IPS-20b (cell line): ENCODE measurements around the gene MCCC1.
"Not testable (repeated sequence)": the region's sequence is repeated elsewhere in the genome, so short reads cannot be mapped to it uniquely, and the experiment has no call there.

Experiments used
- H3K27ac ChIP-seq: one replicate; pipeline ENCODE4 v1.5.1; 2013; ENCODE audit warnings: low read length
- H3K27me3 ChIP-seq: 2 replicates; pipeline ENCODE4 v1.6.1; 2013; ENCODE audit warnings: mild to moderate bottlenecking, low read length, inconsistent platforms; ENCODE audit not compliant: insufficient read depth
- H3K36me3 ChIP-seq: 2 replicates; pipeline ENCODE4 v1.6.1; 2013; ENCODE audit warnings: low read depth, mild to moderate bottlenecking, inconsistent platforms, low read length, moderate library complexity; ENCODE audit not compliant: insufficient read depth
- H3K4me1 ChIP-seq: 2 replicates; pipeline ENCODE4 v1.6.1; 2013; ENCODE audit warnings: mild to moderate bottlenecking, control low read depth, inconsistent platforms, low read length, moderate library complexity; ENCODE audit not compliant: insufficient read depth
- H3K4me3 ChIP-seq: 2 replicates; pipeline ENCODE4 v1.5.1; 2013; ENCODE audit warnings: mild to moderate bottlenecking, low read length, inconsistent platforms
- H3K9ac ChIP-seq: 2 replicates; pipeline ENCODE4 v1.6.1; 2013; ENCODE audit warnings: low read depth, mild to moderate bottlenecking, inconsistent platforms, low read length, moderate library complexity
- H3K9me3 ChIP-seq: 2 replicates; pipeline ENCODE4 v1.6.1; 2013; ENCODE audit warnings: mild to moderate bottlenecking, low read depth, low read length, inconsistent platforms; ENCODE audit not compliant: insufficient read depth

MCCC1 gene

GRCh38 chr3:183101040-183101439 lies 1.7 kb upstream of the MCCC1 start:
- not testable (repeated sequence) for H3K9ac ChIP-seq, H3K4me1 ChIP-seq, H3K9me3 ChIP-seq, H3K4me3 ChIP-seq, H3K36me3 ChIP-seq, H3K27ac ChIP-seq, H3K27me3 ChIP-seq

- H3K9me3 ChIP-seq: no peaks in the 10 kb centered on the region
- H3K4me1 ChIP-seq: peaks cover 10% of the 10 kb centered on the region
- no peak overlapping the region for H3K27ac ChIP-seq
- no peak overlapping the region for H3K4me3 ChIP-seq
- H3K27me3 ChIP-seq: no peaks in the 10 kb centered on the region
- peak overlapping the region; percentile 77; the same call in 1 of the 2 replicates for H3K9ac ChIP-seq
- H3K36me3 ChIP-seq: no peaks in the 10 kb centered on the region; the same call in 1 of the 2 replicates
These were observed 1.1 kb upstream of the MCCC1 start for GRCh38 chr3:183100376-183100775.

GRCh38 chr3:183099838-183100204 lies 525 bp upstream of the MCCC1 start:
- Histone ChIP-seq H3K27me3 (no peaks in the 10 kb centered on the region), H3K27ac (no peak overlapping the region), H3K4me1 (peaks cover 10% of the 10 kb centered on the region), H3K9ac (peak overlapping the region; percentile 77; the same call in 1 of the 2 replicates), H3K36me3 (no peaks in the 10 kb centered on the region; the same call in 1 of the 2 replicates), H3K4me3 (peak overlapping the region; percentile 98), H3K9me3 (no peaks in the 10 kb centered on the region)

- peak overlapping the region; percentile 82 for H3K27ac ChIP-seq
- H3K9me3 ChIP-seq: no peaks in the 10 kb centered on the region
- peak overlapping the region; percentile 94 for H3K9ac ChIP-seq
- H3K4me3 ChIP-seq: peak overlapping the region; percentile 98
- peaks cover 10% of the 10 kb centered on the region for H3K4me1 ChIP-seq
- peaks cover 1% of the 10 kb centered on the region; the same call in 1 of the 2 replicates for H3K36me3 ChIP-seq
- H3K27me3 ChIP-seq: no peaks in the 10 kb centered on the region
These were observed 715 bp downstream of the MCCC1 start for GRCh38 chr3:183098536-183099025.

GRCh38 chr3:183094711-183095110 lies 4.6 kb downstream of the MCCC1 start:
- peaks cover 30% of the 10 kb centered on the region for H3K36me3 ChIP-seq
- H3K4me1 ChIP-seq: peaks cover 6% of the 10 kb centered on the region
- H3K27me3 ChIP-seq: no peaks in the 10 kb centered on the region
- H3K4me3 ChIP-seq: no peak overlapping the region
- H3K9ac ChIP-seq: no peak overlapping the region
- no peaks in the 10 kb centered on the region for H3K9me3 ChIP-seq
- no peak overlapping the region for H3K27ac ChIP-seq

- peaks cover 46% of the 10 kb centered on the region for H3K36me3 ChIP-seq
- H3K4me3 ChIP-seq: no peak overlapping the region
- no peaks in the 10 kb centered on the region for H3K9me3 ChIP-seq
- H3K4me1 ChIP-seq: no peaks in the 10 kb centered on the region
- no peak overlapping the region for H3K9ac ChIP-seq
- H3K27me3 ChIP-seq: no peaks in the 10 kb centered on the region
- no peak overlapping the region for H3K27ac ChIP-seq
These were observed 7.0 kb downstream of the MCCC1 start for GRCh38 chr3:183092256-183092655.

GRCh38 chr3:183087184-183087583 lies 12.1 kb downstream of the MCCC1 start:
- Histone ChIP-seq H3K9me3 (no peaks in the 10 kb centered on the region), H3K27ac (no peak overlapping the region), H3K4me3 (no peak overlapping the region), H3K4me1 (no peaks in the 10 kb centered on the region), H3K27me3 (no peaks in the 10 kb centered on the region), H3K36me3 (peaks cover 77% of the 10 kb centered on the region), H3K9ac (no peak overlapping the region)

GRCh38 chr3:183085634-183086390 lies 13.5 kb downstream of the MCCC1 start:
- Histone ChIP-seq H3K36me3 (peaks cover 78% of the 10 kb centered on the region), H3K27me3 (no peaks in the 10 kb centered on the region), H3K9ac (no peak overlapping the region), H3K9me3 (peaks cover 6% of the 10 kb centered on the region), H3K4me1 (no peaks in the 10 kb centered on the region), H3K4me3 (no peak overlapping the region), H3K27ac (no peak overlapping the region)

- Histone ChIP-seq H3K27ac (no peak overlapping the region), H3K36me3 (peaks cover 85% of the 10 kb centered on the region), H3K9me3 (peaks cover 29% of the 10 kb centered on the region), H3K4me1 (no peaks in the 10 kb centered on the region), H3K27me3 (no peaks in the 10 kb centered on the region), H3K4me3 (no peak overlapping the region), H3K9ac (no peak overlapping the region)
These were observed 16.9 kb downstream of the MCCC1 start for GRCh38 chr3:183082355-183082915.

- Histone ChIP-seq H3K36me3 (peaks cover 81% of the 10 kb centered on the region), H3K9ac (no peak overlapping the region), H3K27ac (no peak overlapping the region), H3K4me3 (no peak overlapping the region), H3K9me3 (peaks cover 29% of the 10 kb centered on the region), H3K4me1 (no peaks in the 10 kb centered on the region), H3K27me3 (no peaks in the 10 kb centered on the region)
These were observed 17.7 kb downstream of the MCCC1 start for GRCh38 chr3:183081459-183082183.

- Histone ChIP-seq H3K9ac (no peak overlapping the region), H3K4me1 (no peaks in the 10 kb centered on the region), H3K27me3 (no peaks in the 10 kb centered on the region), H3K27ac (no peak overlapping the region), H3K9me3 (peaks cover 29% of the 10 kb centered on the region), H3K36me3 (peaks cover 73% of the 10 kb centered on the region), H3K4me3 (no peak overlapping the region)
These were observed 18.7 kb downstream of the MCCC1 start for GRCh38 chr3:183080628-183081027.
